Hepatocyte (in vitro differentiated cells): ENCODE results near the gene PHC1.

Experiments used
- CTCF ChIP-seq: fragments of 200-600 bp; sonication (generic); IDR thresholded peaks from 2 replicates; pipeline ENCODE4 v1.5.1; 2016; ENCODE audit warnings: antibody characterized with exemption, mild to moderate bottlenecking; ENCODE audit not compliant: poor library complexity
- EZH2 ChIP-seq: fragments of 200-600 bp; sonication (generic); IDR thresholded peaks from 2 replicates; pipeline ENCODE4 v1.6.1; 2016; ENCODE audit warnings: antibody characterized with exemption, mild to moderate bottlenecking, borderline replicate concordance
- EZH2phosphoT487 ChIP-seq: fragments of 200-600 bp; sonication (generic); IDR thresholded peaks from one replicate; pipeline ENCODE4 v1.6.1; 2018; ENCODE audit warnings: antibody characterized with exemption, mild to moderate bottlenecking, low read depth, moderate library complexity; ENCODE audit not compliant: unreplicated experiment, severe bottlenecking

- TF ChIP-seq EZH2 (no peak), CTCF (no peak), EZH2phosphoT487 (no peak)
Measured at GRCh38 chr12:8917031-8917430, 2.7 kb downstream of the PHC1 start.
